HCT116 (cell line): ENCODE results near the gene CDC42BPA. TPM values are rescaled to one million over a fixed set of nuclear protein-coding genes. Genes with fewer than 3 reads are reported as not detected.

Source experiments
- ATAC-seq: fragments of 200-7000 bp; cut with Tn5 transposase; 2 replicates; pipeline ENCODE4 v1.9.1; 2020; ENCODE audit warnings: mild to moderate bottlenecking, moderate library complexity
- BruUV-seq: library from RNA; stranded (reverse); fragments of 400-500 nt; replicated peaks from 2 replicates; lab custom pipeline; 2021; lab: Mats Ljungman, UMichigan
- CTCF ChIA-PET: fragments of 300-600 bp; sonication (Branson Sonifier 250); formaldehyde crosslinking; loops from one replicate; lab custom pipeline; 2021; ENCODE audit warnings: antibody characterized with exemption; lab: Charles Lee
- POLR2A ChIA-PET: fragments of 300-600, 350-600 bp; sonication (Branson Sonifier 250); formaldehyde crosslinking; loops from one replicate; lab custom pipeline; 2021; ENCODE audit warnings: antibody characterized with exemption; lab: Charles Lee
- RAD21 ChIA-PET, 2 experiments: fragments of 300-600 bp; sonication (Branson Sonifier 250); formaldehyde crosslinking; loops; one replicate each; lab custom pipeline; 2023; ENCODE audit warnings: low total read pairs in 2 of 2; ENCODE audit not compliant: uncharacterized antibody in 2 of 2, unreplicated experiment in 2 of 2, low non-redundant PET in 1 of 2; lab: Charles Lee
- DNase-seq: peaks from one replicate; pipeline ENCODE4 v3.0.0-alpha.2; 2010; ENCODE audit warnings: low read depth, low spot score
- H2AFZ ChIP-seq: fragments of 200-600 bp; shearing (Covaris generic), sonication (generic); 2 replicates; pipeline ENCODE4 v1.6.1; 2017; ENCODE audit warnings: low read depth, mixed run types, mixed read lengths, antibody characterized with exemption, low read length; ENCODE audit not compliant: poor library complexity, severe bottlenecking
- H3K27ac ChIP-seq: 2 replicates; pipeline ENCODE4 v1.5.1; 2012; ENCODE audit warnings: low read depth, low read length
- H3K27me3 ChIP-seq: fragments of 200-600 bp; sonication (generic); 2 replicates; pipeline ENCODE4 v1.6.1; 2016; ENCODE audit warnings: mixed run types, low read length, mixed read lengths; ENCODE audit not compliant: insufficient read depth
- H3K36me3 ChIP-seq, 2 experiments: fragments of 200-500 bp in 1 of 2; fragments of 200-600 bp in 1 of 2; sonication (Bioruptor generic) in 1 of 2; sonication (generic) in 1 of 2; 2 replicates each; pipeline versions ENCODE4 v1.5.1 to v1.6.1; 2014 to 2016; ENCODE audit warnings: low read length in 2 of 2, inconsistent platforms in 1 of 2, mixed read lengths in 1 of 2, mixed run types in 1 of 2; ENCODE audit not compliant: insufficient read depth in 2 of 2, control insufficient read depth in 1 of 2
- H3K4me1 ChIP-seq, 2 experiments: fragments of 200-600 bp in 1 of 2; sonication (generic) in 1 of 2; 2 replicates each; pipeline versions ENCODE4 v1.5.1 to v1.6.1; 2012 to 2017; ENCODE audit warnings: low read length in 2 of 2, inconsistent platforms in 1 of 2, mild to moderate bottlenecking in 1 of 2, mixed read lengths in 1 of 2, mixed run types in 1 of 2, moderate library complexity in 1 of 2; ENCODE audit not compliant: insufficient read depth in 2 of 2, control insufficient read depth in 1 of 2
- H3K4me2 ChIP-seq: fragments of 200-600 bp; sonication (generic); 2 replicates; pipeline ENCODE4 v1.6.1; 2017; ENCODE audit warnings: mixed run types, low read length, mixed read lengths
- H3K4me3 ChIP-seq, 2 experiments: fragments of 200-600 bp in 1 of 2; sonication (generic) in 1 of 2; replicated peaks in 1 of 2; 2 replicates each; pipeline ENCODE4 v1.5.1; 2011 to 2016; ENCODE audit warnings: low read length in 2 of 2, control low read depth in 1 of 2, low read depth in 1 of 2, mild to moderate bottlenecking in 1 of 2, mixed read lengths in 1 of 2, mixed run types in 1 of 2
- H3K79me2 ChIP-seq: fragments of 200-600 bp; sonication (generic); 2 replicates; pipeline ENCODE4 v1.6.1; 2017; ENCODE audit warnings: mild to moderate bottlenecking, mixed run types, low read length, moderate library complexity, mixed read lengths; ENCODE audit not compliant: insufficient read depth
- H3K9ac ChIP-seq: fragments of 200-600 bp; sonication (generic); 2 replicates; pipeline ENCODE4 v1.6.1; 2016; ENCODE audit warnings: low read length, mixed read lengths
- H3K9me2 ChIP-seq: fragments of 200-600 bp; sonication (generic), shearing (Covaris generic); 2 replicates; pipeline ENCODE4 v1.6.1; 2017; ENCODE audit warnings: mixed run types, mild to moderate bottlenecking, moderate library complexity; ENCODE audit not compliant: insufficient read depth
- H3K9me3 ChIP-seq, 2 experiments: fragments of 200-500 bp in 1 of 2; fragments of 200-600 bp in 1 of 2; sonication (Bioruptor generic) in 1 of 2; sonication (generic) in 1 of 2; 2 replicates each; pipeline ENCODE4 v1.6.1; 2014 to 2017; ENCODE audit warnings: low read length in 2 of 2, mixed read lengths in 2 of 2, inconsistent platforms in 1 of 2, low read depth in 1 of 2, mild to moderate bottlenecking in 1 of 2, mixed run types in 1 of 2, moderate library complexity in 1 of 2; ENCODE audit not compliant: control insufficient read depth in 1 of 2, insufficient read depth in 1 of 2
- H4K20me1 ChIP-seq: fragments of 200-600 bp; sonication (generic), shearing (Covaris generic); 2 replicates; pipeline ENCODE4 v1.6.1; 2017; ENCODE audit warnings: mixed run types, mild to moderate bottlenecking, moderate library complexity; ENCODE audit not compliant: insufficient read depth
- CEBPB ChIP-seq: IDR thresholded peaks from 2 replicates; pipeline ENCODE4 v1.6.1; 2012; ENCODE audit warnings: low read depth
- EGR1 ChIP-seq: IDR thresholded peaks from 2 replicates; pipeline ENCODE4 v1.6.1; 2012; ENCODE audit warnings: low read depth
- ELF1 ChIP-seq: IDR thresholded peaks from 2 replicates; pipeline ENCODE4 v1.6.1; 2012; ENCODE audit warnings: low read depth, borderline replicate concordance
- EZH2phosphoT487 ChIP-seq: fragments of 200-600 bp; IDR thresholded peaks from 2 replicates; pipeline ENCODE4 v1.6.1; 2018; ENCODE audit warnings: antibody characterized with exemption, borderline replicate concordance
- FOSL1 ChIP-seq: IDR thresholded peaks from 2 replicates; pipeline ENCODE4 v1.6.1; 2012; ENCODE audit warnings: low read depth
- JUND ChIP-seq: IDR thresholded peaks from 2 replicates; pipeline ENCODE4 v1.6.1; 2012
- MAX ChIP-seq: IDR thresholded peaks from 2 replicates; pipeline ENCODE4 v1.6.1; 2012
- POLR2A ChIP-seq: IDR thresholded peaks from 2 replicates; pipeline ENCODE4 v1.7.0; 2011; ENCODE audit warnings: borderline replicate concordance; ENCODE audit not compliant: insufficient read depth, insufficient read length; ENCODE audit errors: extremely low read depth
- POLR2AphosphoS5 ChIP-seq: IDR thresholded peaks from 2 replicates; pipeline ENCODE4 v1.6.1; 2011; ENCODE audit warnings: mild to moderate bottlenecking, low read depth, low read length, moderate library complexity
- RAD21 ChIP-seq: IDR thresholded peaks from 2 replicates; pipeline ENCODE4 v1.6.1; 2012; ENCODE audit warnings: low read depth, mild to moderate bottlenecking
- SIN3A ChIP-seq: IDR thresholded peaks from 2 replicates; pipeline ENCODE4 v1.6.1; 2012; ENCODE audit warnings: low read depth
- SP1 ChIP-seq: IDR thresholded peaks from 2 replicates; pipeline ENCODE4 v1.6.1; 2012; ENCODE audit warnings: low read depth
- YY1 ChIP-seq: IDR thresholded peaks from 2 replicates; pipeline ENCODE4 v1.6.1; 2011; ENCODE audit warnings: low read length, low read depth, moderate library complexity, mild to moderate bottlenecking; ENCODE audit not compliant: insufficient replicate concordance; ENCODE audit errors: extremely low read depth
- ZFX ChIP-seq: fragments of 450-650 bp; IDR thresholded peaks from 2 replicates; pipeline ENCODE4 v1.6.1; 2017
- ZNF274 ChIP-seq: fragments of 200-500 bp; sonication (Bioruptor generic); IDR thresholded peaks from 2 replicates; pipeline ENCODE4 v1.6.1; 2014; ENCODE audit warnings: mild to moderate bottlenecking, low read depth, low read length, inconsistent platforms
- intact Hi-C: fragments of 100-400 bp; cut with micrococcal nuclease; formaldehyde crosslinking; loops from 2 replicates; pipeline ENCODE4 v1.10.0; 2022
- total RNA-seq: library from RNA; stranded (reverse); gene quantifications from one replicate; pipeline ENCODE4 v1.2.1, GENCODE V29; 2021; ENCODE audit not compliant: unreplicated experiment
- TF ChIP-seq, protein P1 (sequence below), 3 experiments: fragments of 200-600 bp in 1 of 3; sonication (generic) in 1 of 3; IDR thresholded peaks in 2 of 3; conservative IDR thresholded peaks in 1 of 3; 2 replicates each; pipeline ENCODE4 v1.5.1; 2012 to 2017; ENCODE audit warnings: low read depth in 2 of 3, low read length in 2 of 3, antibody characterized with exemption in 1 of 3, borderline replicate concordance in 1 of 3, control low read depth in 1 of 3, mild to moderate bottlenecking in 1 of 3, mixed read lengths in 1 of 3, mixed run types in 1 of 3, moderate library complexity in 1 of 3; ENCODE audit not compliant: insufficient read depth in 1 of 3
- TF ChIP-seq, protein P2 (sequence below): IDR thresholded peaks from 2 replicates; pipeline ENCODE4 v1.6.1; 2011; ENCODE audit warnings: mild to moderate bottlenecking, low read length, moderate library complexity; ENCODE audit not compliant: insufficient replicate concordance; ENCODE audit errors: extremely low read depth
- TF ChIP-seq, protein P3 (sequence below): IDR thresholded peaks from 2 replicates; pipeline ENCODE4 v1.6.1; 2012

CDC42BPA gene
- total RNA-seq, 1 experiment from 2014 or later: 44.0 TPM

GRCh38 chr1:227363825-227364224, 45.5 kb upstream of the CDC42BPA start:
- Histone ChIP-seq H2AFZ (no peak overlapping the region), H3K36me3 (no peaks in the 10 kb centered on the region), H3K4me2 (no peak overlapping the region), H3K27me3 (no peaks in the 10 kb centered on the region), H3K4me1 (peaks cover 0 to 7% of the 10 kb centered on the region in 2 experiments; a peak in 1 of 4 replicates), H3K9ac (no peak overlapping the region), H4K20me1 (no peaks in the 10 kb centered on the region), H3K79me2 (no peaks in the 10 kb centered on the region), H3K9me3 (no peaks in the 10 kb centered on the region), H3K4me3 (no peak overlapping the region), H3K9me2 (no peaks in the 10 kb centered on the region), H3K27ac (no peak overlapping the region)
- ATAC-seq (no peak), DNase-seq (no peak)
- BruUV-seq: no TSS peak
- TF ChIP-seq EGR1: no peak
- TF ChIP-seq ELF1: no peak
- TF ChIP-seq EZH2phosphoT487: no peak
- no peak for TF ChIP-seq FOSL1
- TF ChIP-seq, protein P1, sequence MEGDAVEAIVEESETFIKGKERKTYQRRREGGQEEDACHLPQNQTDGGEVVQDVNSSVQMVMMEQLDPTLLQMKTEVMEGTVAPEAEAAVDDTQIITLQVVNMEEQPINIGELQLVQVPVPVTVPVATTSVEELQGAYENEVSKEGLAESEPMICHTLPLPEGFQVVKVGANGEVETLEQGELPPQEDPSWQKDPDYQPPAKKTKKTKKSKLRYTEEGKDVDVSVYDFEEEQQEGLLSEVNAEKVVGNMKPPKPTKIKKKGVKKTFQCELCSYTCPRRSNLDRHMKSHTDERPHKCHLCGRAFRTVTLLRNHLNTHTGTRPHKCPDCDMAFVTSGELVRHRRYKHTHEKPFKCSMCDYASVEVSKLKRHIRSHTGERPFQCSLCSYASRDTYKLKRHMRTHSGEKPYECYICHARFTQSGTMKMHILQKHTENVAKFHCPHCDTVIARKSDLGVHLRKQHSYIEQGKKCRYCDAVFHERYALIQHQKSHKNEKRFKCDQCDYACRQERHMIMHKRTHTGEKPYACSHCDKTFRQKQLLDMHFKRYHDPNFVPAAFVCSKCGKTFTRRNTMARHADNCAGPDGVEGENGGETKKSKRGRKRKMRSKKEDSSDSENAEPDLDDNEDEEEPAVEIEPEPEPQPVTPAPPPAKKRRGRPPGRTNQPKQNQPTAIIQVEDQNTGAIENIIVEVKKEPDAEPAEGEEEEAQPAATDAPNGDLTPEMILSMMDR (IDR thresholded peaks at IDR 0.05 in 2 of 3, conservative IDR thresholded peaks at IDR 0.05 in 1 of 3; ENCODE audit: borderline replicate concordance in 1 of 3, insufficient read depth in 1 of 3, low read depth in 2 of 3, low read length in 2 of 3): no peak
- TF ChIP-seq YY1: no peak
- no peak for TF ChIP-seq RAD21
- TF ChIP-seq JUND: no peak
- no peak for TF ChIP-seq ZNF274
- TF ChIP-seq SP1: no peak
- no peak for TF ChIP-seq ZFX
- no peak for TF ChIP-seq POLR2AphosphoS5
- TF ChIP-seq, protein P2, sequence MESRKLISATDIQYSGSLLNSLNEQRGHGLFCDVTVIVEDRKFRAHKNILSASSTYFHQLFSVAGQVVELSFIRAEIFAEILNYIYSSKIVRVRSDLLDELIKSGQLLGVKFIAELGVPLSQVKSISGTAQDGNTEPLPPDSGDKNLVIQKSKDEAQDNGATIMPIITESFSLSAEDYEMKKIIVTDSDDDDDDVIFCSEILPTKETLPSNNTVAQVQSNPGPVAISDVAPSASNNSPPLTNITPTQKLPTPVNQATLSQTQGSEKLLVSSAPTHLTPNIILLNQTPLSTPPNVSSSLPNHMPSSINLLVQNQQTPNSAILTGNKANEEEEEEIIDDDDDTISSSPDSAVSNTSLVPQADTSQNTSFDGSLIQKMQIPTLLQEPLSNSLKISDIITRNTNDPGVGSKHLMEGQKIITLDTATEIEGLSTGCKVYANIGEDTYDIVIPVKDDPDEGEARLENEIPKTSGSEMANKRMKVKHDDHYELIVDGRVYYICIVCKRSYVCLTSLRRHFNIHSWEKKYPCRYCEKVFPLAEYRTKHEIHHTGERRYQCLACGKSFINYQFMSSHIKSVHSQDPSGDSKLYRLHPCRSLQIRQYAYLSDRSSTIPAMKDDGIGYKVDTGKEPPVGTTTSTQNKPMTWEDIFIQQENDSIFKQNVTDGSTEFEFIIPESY: no peak
- TF ChIP-seq CEBPB: no peak
- no peak for TF ChIP-seq MAX
- TF ChIP-seq, protein P3, sequence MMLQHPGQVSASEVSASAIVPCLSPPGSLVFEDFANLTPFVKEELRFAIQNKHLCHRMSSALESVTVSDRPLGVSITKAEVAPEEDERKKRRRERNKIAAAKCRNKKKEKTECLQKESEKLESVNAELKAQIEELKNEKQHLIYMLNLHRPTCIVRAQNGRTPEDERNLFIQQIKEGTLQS: no peak
- no peak for TF ChIP-seq SIN3A
- no peak for TF ChIP-seq POLR2A
- intact Hi-C loops: no loop called here
- ChIA-PET POLR2A (no interaction called here), RAD21 (no interaction called here), CTCF (no interaction called here)
